ENCODE results near the gene NNMT.

Gene NNMT

GRCh38 chr11:114298710-114299109 is 2.5 kb downstream of the NNMT start:
- Histone ChIP-seq H3K4me1 (ENCODE audit: insufficient read depth, low read length) (no peaks in the 10 kb centered on the region), H3K36me3 (ENCODE audit: insufficient read depth, low read length) (no peaks in the 10 kb centered on the region), H3K9ac (ENCODE audit: low read depth, low read length) (no peak overlapping the region), H3K4me3 (ENCODE audit: low read length) (no peak overlapping the region), H3K27me3 (ENCODE audit: insufficient read depth, low read length) (no peaks in the 10 kb centered on the region), H3K9me3 (ENCODE audit: insufficient read depth, low read depth, low read length) (peaks cover 15% of the 10 kb centered on the region; the same call in 1 of the 2 replicates), H3K27ac (ENCODE audit: low read depth, low read length) (no peak overlapping the region)
- 90% methylated on average over 2 of the region's 2 CpGs for WGBS

GRCh38 chr11:114301088-114301487 is 4.9 kb downstream of the NNMT start:
- H3K36me3 ChIP-seq (ENCODE audit: insufficient read depth, low read length): no peaks in the 10 kb centered on the region
- H3K9me3 ChIP-seq (ENCODE audit: insufficient read depth, low read depth, low read length): peaks cover 15% of the 10 kb centered on the region; the same call in 1 of the 2 replicates
- no peaks in the 10 kb centered on the region for H3K27me3 ChIP-seq (ENCODE audit: insufficient read depth, low read length)
- H3K9ac ChIP-seq (ENCODE audit: low read depth, low read length): no peak overlapping the region
- H3K27ac ChIP-seq (ENCODE audit: low read depth, low read length): no peak overlapping the region
- H3K4me3 ChIP-seq (ENCODE audit: low read length): no peak overlapping the region
- 97% methylated on average over 4 of the region's 4 CpGs for WGBS
- H3K4me1 ChIP-seq (ENCODE audit: insufficient read depth, low read length): no peaks in the 10 kb centered on the region

DNA sequence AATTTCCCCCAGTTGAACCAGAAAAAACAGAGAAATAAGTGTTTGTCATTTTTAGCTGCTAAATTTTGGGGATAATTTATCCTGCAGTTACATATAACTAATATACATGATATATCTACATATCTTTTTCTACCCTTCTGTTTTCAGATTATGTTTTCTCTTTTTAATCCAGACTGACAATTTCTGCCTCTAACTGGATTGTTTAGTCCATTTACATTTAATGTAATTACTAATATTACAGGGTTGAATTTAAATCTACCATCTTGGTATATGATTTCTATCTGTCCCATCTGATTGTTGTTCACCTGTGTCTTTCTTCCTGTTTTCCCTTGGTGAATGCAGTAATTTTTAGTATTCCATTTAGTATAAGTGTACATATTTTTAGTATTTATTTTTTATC is 5.7 kb downstream of the NNMT start:
- H3K4me1 ChIP-seq (ENCODE audit: insufficient read depth, low read length): no peaks in the 10 kb centered on the region

GRCh38 chr11:114302663-114303062 is 6.5 kb downstream of the NNMT start:
- no peaks in the 10 kb centered on the region for H3K36me3 ChIP-seq (ENCODE audit: insufficient read depth, low read length)
- H3K27ac ChIP-seq (ENCODE audit: low read depth, low read length): no peak overlapping the region
- H3K9me3 ChIP-seq (ENCODE audit: insufficient read depth, low read depth, low read length): peaks cover 15% of the 10 kb centered on the region; the same call in 1 of the 2 replicates
- H3K9ac ChIP-seq (ENCODE audit: low read depth, low read length): no peak overlapping the region
- whole genome bisulfite sequencing: no CpG with 5 or more reads among the region's 1 CpG
- no peaks in the 10 kb centered on the region for H3K27me3 ChIP-seq (ENCODE audit: insufficient read depth, low read length)
- H3K4me1 ChIP-seq (ENCODE audit: insufficient read depth, low read length): no peaks in the 10 kb centered on the region
- no peak overlapping the region for H3K4me3 ChIP-seq (ENCODE audit: low read length)

More for the DNA sequence above, 5.7 kb downstream of the NNMT start:
- no peak overlapping the region for H3K9ac ChIP-seq (ENCODE audit: low read depth, low read length)
- peaks cover 15% of the 10 kb centered on the region; the same call in 1 of the 2 replicates for H3K9me3 ChIP-seq (ENCODE audit: insufficient read depth, low read depth, low read length)
- H3K27me3 ChIP-seq (ENCODE audit: insufficient read depth, low read length): no peaks in the 10 kb centered on the region
- H3K36me3 ChIP-seq (ENCODE audit: insufficient read depth, low read length): no peaks in the 10 kb centered on the region
- no peak overlapping the region for H3K4me3 ChIP-seq (ENCODE audit: low read length)
- H3K27ac ChIP-seq (ENCODE audit: low read depth, low read length): no peak overlapping the region

- Histone ChIP-seq H3K27ac (ENCODE audit: low read depth, low read length) (no peak overlapping the region), H3K9me3 (ENCODE audit: insufficient read depth, low read depth, low read length) (peaks cover 15% of the 10 kb centered on the region; the same call in 1 of the 2 replicates), H3K4me1 (ENCODE audit: insufficient read depth, low read length) (no peaks in the 10 kb centered on the region), H3K4me3 (ENCODE audit: low read length) (no peak overlapping the region), H3K27me3 (ENCODE audit: insufficient read depth, low read length) (no peaks in the 10 kb centered on the region), H3K9ac (ENCODE audit: low read depth, low read length) (no peak overlapping the region), H3K36me3 (ENCODE audit: insufficient read depth, low read length) (no peaks in the 10 kb centered on the region)
- 86% methylated on average over 1 of the region's 1 CpG for WGBS
These were observed 7.9 kb downstream of the NNMT start for GRCh38 chr11:114304065-114304464.

- Histone ChIP-seq H3K27ac (ENCODE audit: low read depth, low read length) (no peak overlapping the region), H3K9ac (ENCODE audit: low read depth, low read length) (no peak overlapping the region), H3K4me3 (ENCODE audit: low read length) (no peak overlapping the region), H3K9me3 (ENCODE audit: insufficient read depth, low read depth, low read length) (peaks cover 15% of the 10 kb centered on the region; the same call in 1 of the 2 replicates), H3K27me3 (ENCODE audit: insufficient read depth, low read length) (no peaks in the 10 kb centered on the region), H3K36me3 (ENCODE audit: insufficient read depth, low read length) (no peaks in the 10 kb centered on the region), H3K4me1 (ENCODE audit: insufficient read depth, low read length) (no peaks in the 10 kb centered on the region)
- 81% methylated on average over 1 of the region's 1 CpG for WGBS
These were observed 8.8 kb downstream of the NNMT start for GRCh38 chr11:114304969-114305368.

DNA sequence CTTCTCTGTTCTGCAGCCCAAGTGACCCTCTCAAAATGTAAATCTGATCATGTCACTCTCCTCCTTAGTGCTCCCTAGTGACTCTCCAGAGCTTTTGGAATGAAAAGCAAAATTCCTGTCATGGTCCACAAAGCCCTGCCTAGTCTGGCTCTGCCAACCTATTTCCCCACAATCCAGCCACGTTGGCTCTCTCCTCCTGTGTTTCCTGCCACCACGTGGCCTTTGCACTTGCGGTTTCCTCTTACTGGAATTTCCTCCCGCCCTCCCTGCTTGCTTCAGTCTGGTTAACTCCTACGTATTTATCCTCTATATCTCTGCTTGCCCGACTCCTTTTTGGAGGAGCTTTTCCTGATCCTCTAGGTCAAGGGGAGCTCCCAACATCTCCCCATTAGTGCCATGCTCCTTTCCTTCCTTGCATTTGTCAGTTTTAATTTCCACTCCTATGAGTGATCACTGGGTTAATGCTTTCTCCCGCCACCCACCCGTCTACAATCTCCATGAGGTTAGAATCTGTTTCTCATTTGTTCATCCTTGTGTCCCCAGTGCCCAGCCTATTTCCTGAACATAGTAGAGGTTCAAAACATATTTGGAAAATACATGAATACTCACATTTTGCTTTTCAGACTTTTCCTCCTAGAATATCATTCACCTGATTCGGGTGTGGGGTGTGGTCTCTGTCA is 11.5 kb downstream of the NNMT start:
- Histone ChIP-seq H3K27ac (ENCODE audit: low read depth, low read length) (no peak overlapping the region), H3K27me3 (ENCODE audit: insufficient read depth, low read length) (no peaks in the 10 kb centered on the region), H3K36me3 (ENCODE audit: insufficient read depth, low read length) (no peaks in the 10 kb centered on the region), H3K4me1 (ENCODE audit: insufficient read depth, low read length) (no peaks in the 10 kb centered on the region), H3K4me3 (ENCODE audit: low read length) (no peak overlapping the region), H3K9me3 (ENCODE audit: insufficient read depth, low read depth, low read length) (no peaks in the 10 kb centered on the region), H3K9ac (ENCODE audit: low read depth, low read length) (no peak overlapping the region)
- 82% methylated on average over 9 of the region's 9 CpGs for WGBS

- no peak overlapping the region for H3K9ac ChIP-seq (ENCODE audit: low read depth, low read length)
- no peak overlapping the region for H3K27ac ChIP-seq (ENCODE audit: low read depth, low read length)
- H3K36me3 ChIP-seq (ENCODE audit: insufficient read depth, low read length): no peaks in the 10 kb centered on the region
- H3K27me3 ChIP-seq (ENCODE audit: insufficient read depth, low read length): no peaks in the 10 kb centered on the region
- H3K4me1 ChIP-seq (ENCODE audit: insufficient read depth, low read length): no peaks in the 10 kb centered on the region
- no peak overlapping the region for H3K4me3 ChIP-seq (ENCODE audit: low read length)
- WGBS: 86% methylated on average over 6 of the region's 6 CpGs
- H3K9me3 ChIP-seq (ENCODE audit: insufficient read depth, low read depth, low read length): no peaks in the 10 kb centered on the region
These were observed 12.5 kb downstream of the NNMT start for GRCh38 chr11:114308689-114309089.

DNA sequence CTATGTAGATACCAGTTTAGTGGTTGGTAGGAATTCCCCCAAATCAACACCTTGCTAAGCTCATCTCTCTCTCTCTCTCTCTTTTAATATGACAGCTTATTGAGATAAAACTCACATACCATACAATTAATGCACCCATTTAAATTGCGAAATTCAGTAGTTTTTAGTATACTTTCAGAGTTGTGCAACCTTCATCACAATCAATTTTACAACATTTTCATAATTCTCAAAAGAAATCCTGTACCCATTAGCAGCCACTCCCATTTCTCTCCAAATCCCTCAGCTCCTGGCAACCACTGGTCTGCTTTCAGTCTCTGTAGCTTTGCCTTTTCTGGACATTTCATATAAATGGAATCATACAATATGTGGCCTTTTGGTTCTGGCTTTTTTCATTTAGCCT is 13.3 kb downstream of the NNMT start:
- no peak overlapping the region for H3K27ac ChIP-seq (ENCODE audit: low read depth, low read length)

DNA sequence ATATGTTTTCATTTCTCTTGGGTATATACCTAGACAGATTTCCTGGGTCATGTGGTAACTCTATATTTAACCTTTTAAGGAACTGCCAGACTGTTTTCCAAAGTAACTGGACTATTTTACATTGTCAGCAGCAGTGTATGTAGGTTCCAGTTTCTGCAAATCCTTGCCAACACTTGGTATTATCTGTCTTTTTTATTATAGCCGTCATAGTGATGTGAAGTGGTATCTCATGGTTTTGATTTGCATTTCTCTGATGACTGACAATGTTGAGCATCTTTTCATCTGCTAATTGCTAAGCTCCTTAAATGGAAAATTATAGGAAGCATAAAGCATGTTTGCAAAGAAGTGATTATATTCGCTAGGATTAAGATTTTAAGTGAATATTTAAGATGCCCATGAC is 13.9 kb downstream of the NNMT start:
- Histone ChIP-seq H3K4me1 (ENCODE audit: insufficient read depth, low read length) (no peaks in the 10 kb centered on the region), H3K9ac (ENCODE audit: low read depth, low read length) (no peak overlapping the region), H3K4me3 (ENCODE audit: low read length) (no peak overlapping the region), H3K27me3 (ENCODE audit: insufficient read depth, low read length) (no peaks in the 10 kb centered on the region), H3K9me3 (ENCODE audit: insufficient read depth, low read depth, low read length) (no peaks in the 10 kb centered on the region), H3K27ac (ENCODE audit: low read depth, low read length) (no peak overlapping the region), H3K36me3 (ENCODE audit: insufficient read depth, low read length) (no peaks in the 10 kb centered on the region)
- 89% methylated on average over 2 of the region's 2 CpGs for WGBS

More for the DNA sequence above, 13.3 kb downstream of the NNMT start:
- no peak overlapping the region for H3K4me3 ChIP-seq (ENCODE audit: low read length)
- no peak overlapping the region for H3K9ac ChIP-seq (ENCODE audit: low read depth, low read length)
- no peaks in the 10 kb centered on the region for H3K9me3 ChIP-seq (ENCODE audit: insufficient read depth, low read depth, low read length)
- H3K27me3 ChIP-seq (ENCODE audit: insufficient read depth, low read length): no peaks in the 10 kb centered on the region
- H3K4me1 ChIP-seq (ENCODE audit: insufficient read depth, low read length): no peaks in the 10 kb centered on the region
- WGBS: 94% methylated on average over 1 of the region's 1 CpG
- H3K36me3 ChIP-seq (ENCODE audit: insufficient read depth, low read length): no peaks in the 10 kb centered on the region

- Histone ChIP-seq H3K4me1 (ENCODE audit: insufficient read depth, low read length) (peaks cover 13% of the 10 kb centered on the region), H3K27me3 (ENCODE audit: insufficient read depth, low read length) (no peaks in the 10 kb centered on the region), H3K9ac (ENCODE audit: low read depth, low read length) (no peak overlapping the region), H3K9me3 (ENCODE audit: insufficient read depth, low read depth, low read length) (no peaks in the 10 kb centered on the region), H3K27ac (ENCODE audit: low read depth, low read length) (no peak overlapping the region), H3K4me3 (ENCODE audit: low read length) (no peak overlapping the region), H3K36me3 (ENCODE audit: insufficient read depth, low read length) (no peaks in the 10 kb centered on the region)
- WGBS: 94% methylated on average over 10 of the region's 10 CpGs
These were observed 15.7 kb downstream of the NNMT start for GRCh38 chr11:114311946-114312345.

DNA sequence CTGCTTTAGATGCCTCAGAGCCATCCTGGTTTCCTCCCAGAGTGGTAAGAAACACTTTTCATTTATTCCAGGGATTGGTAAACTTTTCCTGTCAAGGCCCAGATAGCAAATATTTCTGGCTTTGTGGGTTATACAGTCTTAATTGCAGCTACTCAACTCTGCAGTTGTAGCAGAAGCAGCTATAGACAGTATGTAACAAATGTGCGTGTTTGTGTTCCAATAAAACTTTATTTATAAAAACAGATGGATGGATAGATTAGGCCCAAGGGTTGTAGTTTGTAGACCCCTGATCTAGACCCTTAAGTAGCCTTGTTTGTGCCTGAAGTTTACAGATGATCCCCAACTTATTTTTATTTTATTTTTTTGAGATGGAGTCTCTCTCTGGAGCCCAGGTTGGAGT is 17.9 kb downstream of the NNMT start:
- no peaks in the 10 kb centered on the region for H3K36me3 ChIP-seq (ENCODE audit: insufficient read depth, low read length)

More for the DNA sequence above, 17.9 kb downstream of the NNMT start:
- Histone ChIP-seq H3K9ac (ENCODE audit: low read depth, low read length) (no peak overlapping the region), H3K27ac (ENCODE audit: low read depth, low read length) (no peak overlapping the region), H3K4me3 (ENCODE audit: low read length) (no peak overlapping the region), H3K27me3 (ENCODE audit: insufficient read depth, low read length) (no peaks in the 10 kb centered on the region), H3K4me1 (ENCODE audit: insufficient read depth, low read length) (peaks cover 25% of the 10 kb centered on the region), H3K9me3 (ENCODE audit: insufficient read depth, low read depth, low read length) (no peaks in the 10 kb centered on the region)
- 100% methylated on average over 1 of the region's 1 CpG for WGBS

Measured in HUES64 (cell line).